A549 treated with dexamethasone at 1 μM for 4 hours (cell line): ENCODE data around the gene ZNG1F. TPM values are rescaled to one million over a fixed set of nuclear protein-coding genes. Genes with fewer than 3 reads are reported as not detected.

Source experiments
- total RNA-seq: library from RNA; stranded (reverse); fragments of 200-300 nt; extraction: Qiagen RNA extraction; gene quantifications from 5 replicates; pipeline ENCODE4 v1.2.3, GENCODE V29; 2022

Gene ZNG1F
- 22.0 to 56.6 TPM (median 29.7 TPM) in 5 replicates for total RNA-seq

DNA sequence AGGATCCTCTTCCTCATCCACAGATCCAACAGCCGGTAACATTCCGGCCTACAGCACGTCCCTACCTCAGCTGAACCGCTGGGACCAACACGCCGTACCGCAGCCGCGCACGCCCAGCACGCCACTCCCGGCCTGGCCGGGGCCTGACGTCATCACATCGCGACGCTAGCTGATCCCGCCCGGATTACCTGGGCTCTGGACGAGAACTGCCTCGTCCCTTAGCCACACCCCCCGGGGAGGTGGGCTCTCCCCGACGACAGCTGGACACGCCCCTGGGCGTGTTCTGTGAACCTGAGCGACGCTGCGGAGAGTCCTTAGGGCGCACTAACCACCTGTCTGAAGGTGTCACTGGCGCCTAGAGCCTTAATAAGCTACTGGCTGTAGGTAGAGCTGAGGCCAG is at the start of gene ZNG1F:
Gene ZNG1F, minus strand, starts transcription at position 101 of the 400 bp plus-strand sequence. Its CDS starts 59 bp downstream, at position 42.

DNA sequence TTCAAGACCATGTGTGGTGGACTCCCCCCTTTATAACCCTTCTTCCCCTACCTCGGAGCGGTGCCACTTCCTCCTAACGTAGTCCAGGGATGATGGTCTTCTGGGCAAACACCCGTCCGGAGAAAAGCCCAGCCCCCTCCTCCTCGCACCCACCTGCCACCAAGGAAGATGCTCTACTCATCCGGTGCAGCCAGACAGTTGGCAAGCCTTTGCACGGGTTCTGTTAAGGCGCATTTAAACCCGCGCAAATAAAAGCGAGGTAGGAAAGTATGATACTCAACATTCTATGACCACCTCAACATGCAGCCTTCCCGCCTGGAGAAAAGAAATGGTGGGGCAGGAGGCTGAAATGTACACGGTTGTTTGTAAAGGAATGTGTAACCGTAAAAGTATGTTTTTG is 60.5 kb downstream of the ZNG1F start, which contains the start of gene FOXD4L6:
Gene FOXD4L6, minus strand, starts transcription at position 101 of the 400 bp plus-strand sequence. CDS start 298 bp downstream, outside the sequence.

Other genes with a start within 250 kb of the ZNG1F start
- 0.08 to 0.09 TPM (median 0.09 TPM) in 3 of 5 replicates, not detected in the others for gene FOXD4L6, start 60.6 kb downstream of the ZNG1F start, total RNA-seq